Fibroblast of lung (primary cell): Measurements from ENCODE around the gene OSTN. TPM values are rescaled to one million over a fixed set of nuclear protein-coding genes. Genes with fewer than 3 reads are reported as not detected.

ENCODE experiments used
- DNase-seq, 2 donors: peaks; one replicate each; pipeline versions ENCODE4 v3.0.0 to v3.0.0-alpha.2; 2010; ENCODE audit warnings: low read depth in 2 of 2
- H2AFZ ChIP-seq: 2 replicates; pipeline ENCODE4 v1.5.1; 2012; ENCODE audit warnings: low read length, control low read depth, inconsistent platforms
- H3K27ac ChIP-seq: 2 replicates; pipeline ENCODE4 v1.5.1; 2011; ENCODE audit warnings: low read length, control low read depth; ENCODE audit not compliant: insufficient read depth
- H3K27me3 ChIP-seq: 2 replicates; pipeline ENCODE4 v1.5.1; 2011; ENCODE audit warnings: mild to moderate bottlenecking, low read length; ENCODE audit not compliant: control insufficient read depth, insufficient read depth
- H3K36me3 ChIP-seq: 2 replicates; pipeline ENCODE4 v1.5.1; 2011; ENCODE audit warnings: low read length; ENCODE audit not compliant: control insufficient read depth, insufficient read depth
- H3K4me1 ChIP-seq: 2 replicates; pipeline ENCODE4 v1.5.1; 2011; ENCODE audit warnings: low read length; ENCODE audit not compliant: control insufficient read depth, insufficient read depth; ENCODE audit errors: extremely low read depth
- H3K4me2 ChIP-seq: 2 replicates; pipeline ENCODE4 v1.5.1; 2011; ENCODE audit warnings: low read length, control low read depth; ENCODE audit not compliant: insufficient read depth; ENCODE audit errors: extremely low read depth
- H3K4me3 ChIP-seq, 4 experiments: fragments of 200-600 bp in 1 of 4; sonication (generic) in 1 of 4; replicated peaks in 1 of 4; 2 replicates each; pipeline ENCODE4 v1.5.1; 2011 to 2016; ENCODE audit warnings: low read length in 4 of 4, low read depth in 3 of 4, mild to moderate bottlenecking in 3 of 4, control low read depth in 2 of 4, inconsistent platforms in 1 of 4, mixed read lengths in 1 of 4; ENCODE audit not compliant: insufficient read depth in 1 of 4; ENCODE audit errors: control extremely low read depth in 1 of 4
- H3K79me2 ChIP-seq: 2 replicates; pipeline ENCODE4 v1.5.1; 2012; ENCODE audit warnings: mild to moderate bottlenecking, low read length, inconsistent platforms; ENCODE audit not compliant: control insufficient read depth, insufficient read depth
- H3K9ac ChIP-seq: 2 replicates; pipeline ENCODE4 v1.5.1; 2011; ENCODE audit warnings: mild to moderate bottlenecking, low read length, control low read depth; ENCODE audit not compliant: insufficient read depth
- H3K9me3 ChIP-seq: 2 replicates; pipeline ENCODE4 v1.5.1; 2012; ENCODE audit warnings: low read depth, low read length; ENCODE audit not compliant: control insufficient read depth, insufficient read depth
- H4K20me1 ChIP-seq: 2 replicates; pipeline ENCODE4 v1.5.1; 2011; ENCODE audit warnings: low read length; ENCODE audit not compliant: control insufficient read depth, insufficient read depth; ENCODE audit errors: extremely low read depth
- EZH2 ChIP-seq: IDR thresholded peaks from 2 replicates; pipeline ENCODE4 v1.5.1; 2012; ENCODE audit warnings: low read length, control low read depth, mild to moderate bottlenecking; ENCODE audit errors: missing control alignments
- polyA minus RNA-seq: library from RNA; depleted of rRNA, polyadenylated mRNA; stranded (reverse); fragments of >200 nt; gene quantifications from 2 replicates; pipeline ENCODE4 v1.2.3, GENCODE V29; 2011; ENCODE audit warnings: low replicate concordance
- polyA plus RNA-seq, 2 donors: library from polyadenylated mRNA; depleted of rRNA in 1 of 2; stranded (reverse) in 1 of 2; unstranded in 1 of 2; fragments of >200 nt; gene quantifications; 2 replicates each; pipeline ENCODE4 v1.2.1, GENCODE V29; 2011 to 2012; ENCODE audit warnings: missing spikeins in 1 of 2
- total RNA-seq: library from RNA; depleted of rRNA; stranded (reverse); fragments of >200 nt; gene quantifications from 2 replicates; pipeline ENCODE4 v1.2.1, GENCODE V29; 2014
- TF ChIP-seq, protein P1 (sequence below), 2 donors: IDR thresholded peaks in 1 of 2; conservative IDR thresholded peaks in 1 of 2; 1 replicate in 1 of 2; 2 replicates in 1 of 2; pipeline ENCODE4 v1.5.1; 2011 to 2012; ENCODE audit warnings: low read length in 2 of 2, control low read depth in 1 of 2, inconsistent platforms in 1 of 2, low read depth in 1 of 2, mild to moderate bottlenecking in 1 of 2

The OSTN gene
- total RNA-seq (2.6 and 31.9 TPM in 2 replicates), polyA plus RNA-seq (0.34 and 0.99 TPM in 2 replicates), polyA minus RNA-seq (not detected in 2 replicates)
- polyA plus RNA-seq (2012) = 0.29 and 1.1 TPM in 2 replicates

DNA sequence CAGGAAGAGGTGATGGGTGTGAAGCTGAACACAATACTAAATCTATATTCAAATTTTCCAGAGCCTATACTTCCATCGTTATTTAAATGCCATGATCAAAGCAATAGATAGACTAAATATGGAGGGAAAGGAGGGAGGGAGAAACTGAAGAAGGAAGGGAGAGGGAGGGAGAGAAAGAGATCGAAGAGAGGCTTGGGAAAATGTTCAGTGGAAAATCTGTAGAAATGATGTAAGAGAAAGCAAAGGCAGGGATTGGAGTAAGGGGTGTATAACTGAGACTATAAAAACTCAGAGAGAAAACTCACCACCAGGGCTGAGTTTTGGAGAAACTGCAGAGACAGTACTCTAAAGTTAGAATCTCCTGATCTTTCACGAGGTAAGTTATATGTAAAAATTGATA is at the start of gene OSTN:
OSTN (plus strand) TSS at position 310 of the 400 bp plus-strand sequence. CDS start 13,292 bp downstream, outside the sequence.
- no peaks in the 10 kb centered on the region for H3K36me3 ChIP-seq
- peak within 1 kb of the TSS; percentile 30 for H2AFZ ChIP-seq
- no peak within 1 kb of the TSS for H3K9ac ChIP-seq
- no peaks in the 10 kb centered on the region for H4K20me1 ChIP-seq
- DNase-seq = no peak
- H3K9me3 ChIP-seq = no peaks in the 10 kb centered on the region
- H3K4me3 ChIP-seq = no peak within 1 kb of the TSS
- H3K4me2 ChIP-seq = no peak within 1 kb of the TSS
- no peak for TF ChIP-seq EZH2
- TF ChIP-seq, protein P1, sequence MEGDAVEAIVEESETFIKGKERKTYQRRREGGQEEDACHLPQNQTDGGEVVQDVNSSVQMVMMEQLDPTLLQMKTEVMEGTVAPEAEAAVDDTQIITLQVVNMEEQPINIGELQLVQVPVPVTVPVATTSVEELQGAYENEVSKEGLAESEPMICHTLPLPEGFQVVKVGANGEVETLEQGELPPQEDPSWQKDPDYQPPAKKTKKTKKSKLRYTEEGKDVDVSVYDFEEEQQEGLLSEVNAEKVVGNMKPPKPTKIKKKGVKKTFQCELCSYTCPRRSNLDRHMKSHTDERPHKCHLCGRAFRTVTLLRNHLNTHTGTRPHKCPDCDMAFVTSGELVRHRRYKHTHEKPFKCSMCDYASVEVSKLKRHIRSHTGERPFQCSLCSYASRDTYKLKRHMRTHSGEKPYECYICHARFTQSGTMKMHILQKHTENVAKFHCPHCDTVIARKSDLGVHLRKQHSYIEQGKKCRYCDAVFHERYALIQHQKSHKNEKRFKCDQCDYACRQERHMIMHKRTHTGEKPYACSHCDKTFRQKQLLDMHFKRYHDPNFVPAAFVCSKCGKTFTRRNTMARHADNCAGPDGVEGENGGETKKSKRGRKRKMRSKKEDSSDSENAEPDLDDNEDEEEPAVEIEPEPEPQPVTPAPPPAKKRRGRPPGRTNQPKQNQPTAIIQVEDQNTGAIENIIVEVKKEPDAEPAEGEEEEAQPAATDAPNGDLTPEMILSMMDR (conservative IDR thresholded peaks at IDR 0.05 in 1 of 2, IDR thresholded peaks at IDR 0.05 in 1 of 2; ENCODE audit: low read depth in 1 of 2, low read length in 2 of 2) = no peak
- H3K27ac ChIP-seq = no peak within 1 kb of the TSS
- no peaks in the 10 kb centered on the region for H3K27me3 ChIP-seq
- no peaks in the 10 kb centered on the region for H3K79me2 ChIP-seq
- H3K4me1 ChIP-seq = no peaks in the 10 kb centered on the region

- DNase-seq = no peak
- TF ChIP-seq EZH2 = no peak
- TF ChIP-seq, protein P1 (conservative IDR thresholded peaks at IDR 0.05 in 1 of 2, IDR thresholded peaks at IDR 0.05 in 1 of 2; ENCODE audit: low read depth in 1 of 2, low read length in 2 of 2) = no peak
- H3K36me3 ChIP-seq = no peaks in the 10 kb centered on the region
- H3K27ac ChIP-seq = no peak overlapping the region
- H3K27me3 ChIP-seq = no peaks in the 10 kb centered on the region
- H3K79me2 ChIP-seq = no peaks in the 10 kb centered on the region
- H3K4me2 ChIP-seq = no peak overlapping the region
- no peak overlapping the region for H3K4me3 ChIP-seq
- no peak overlapping the region for H2AFZ ChIP-seq
- H3K9ac ChIP-seq = no peak overlapping the region
- H3K9me3 ChIP-seq = no peaks in the 10 kb centered on the region
- H4K20me1 ChIP-seq = no peaks in the 10 kb centered on the region
- H3K4me1 ChIP-seq = no peaks in the 10 kb centered on the region
Measured at GRCh38 chr3:191151653-191152052, 47.4 kb upstream of the OSTN start.

DNA sequence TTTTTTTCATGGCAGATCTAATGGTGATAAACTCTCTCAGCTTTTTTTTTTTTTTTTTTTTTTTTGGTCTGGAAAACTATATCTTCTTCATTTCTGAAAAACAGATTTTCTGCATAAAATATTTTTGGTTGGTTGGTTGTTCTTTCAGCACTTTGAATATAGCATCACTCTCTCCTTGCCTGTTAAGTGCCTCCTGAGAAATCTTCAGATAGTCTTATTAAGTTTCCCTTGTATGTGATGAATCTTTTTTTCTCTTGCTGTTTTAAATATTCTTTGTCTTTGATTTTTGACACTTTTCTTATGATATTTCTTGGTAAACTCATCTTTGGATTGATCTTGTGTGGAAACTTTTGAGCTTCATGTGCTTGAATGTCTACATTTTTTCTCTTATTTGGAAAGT is 44.2 kb upstream of the OSTN start:
- H3K9ac ChIP-seq = no peak overlapping the region
- no peak for DNase-seq
- H3K4me2 ChIP-seq = no peak overlapping the region
- no peaks in the 10 kb centered on the region for H4K20me1 ChIP-seq
- no peak for TF ChIP-seq EZH2
- TF ChIP-seq, protein P1 (conservative IDR thresholded peaks at IDR 0.05 in 1 of 2, IDR thresholded peaks at IDR 0.05 in 1 of 2; ENCODE audit: low read depth in 1 of 2, low read length in 2 of 2) = no peak
- H3K36me3 ChIP-seq = no peaks in the 10 kb centered on the region
- no peak overlapping the region for H3K4me3 ChIP-seq
- H3K27me3 ChIP-seq = no peaks in the 10 kb centered on the region
- H3K27ac ChIP-seq = no peak overlapping the region
- H3K79me2 ChIP-seq = no peaks in the 10 kb centered on the region
- no peaks in the 10 kb centered on the region for H3K4me1 ChIP-seq
- H2AFZ ChIP-seq = no peak overlapping the region
- no peaks in the 10 kb centered on the region for H3K9me3 ChIP-seq
